GM12892 (cell line): ENCODE data around the gene BCKDHB.

Experiments
- POLR2A ChIP-seq: IDR thresholded peaks from 2 replicates; pipeline ENCODE4 v1.6.1; 2011; ENCODE audit warnings: low read depth, low read length, control low read depth
- POLR2AphosphoS5 ChIP-seq: IDR thresholded peaks from 2 replicates; pipeline ENCODE4 v1.6.1; 2011; ENCODE audit warnings: low read depth, low read length, control low read depth
- TAF1 ChIP-seq: IDR thresholded peaks from 2 replicates; pipeline ENCODE4 v1.6.1; 2011; ENCODE audit warnings: low read depth, mild to moderate bottlenecking, control low read depth, low read length, borderline replicate concordance

GRCh38 chr6:80388507-80388906 is 282.0 kb downstream of the BCKDHB start:
- TF ChIP-seq POLR2AphosphoS5, result no peak
- no peak for TF ChIP-seq POLR2A
- TF ChIP-seq TAF1, result no peak
